K562 (cell line): Measurements from ENCODE around the gene AMPD1. TPM values are rescaled to one million over a fixed set of nuclear protein-coding genes. Genes with fewer than 3 reads are reported as not detected.
A peak's percentile ranks its signal among the peaks of the same experiment; 100 is the strongest.

Experiments used
- ARID1B ChIP-seq: fragments of 450-650 bp; IDR thresholded peaks from 2 replicates; pipeline ENCODE4 v1.6.1; 2016; ENCODE audit warnings: antibody characterized with exemption, mild to moderate bottlenecking, inconsistent platforms
- ARID3A ChIP-seq: IDR thresholded peaks from 2 replicates; pipeline ENCODE4 v1.6.1; 2012; ENCODE audit warnings: low read depth, low read length, improper control_type of control experiment, borderline replicate concordance
- CHD1 ChIP-seq: fragments of 200-600 bp; sonication (generic); IDR thresholded peaks from one replicate; pipeline ENCODE4 v1.6.1; 2012; ENCODE audit warnings: mild to moderate bottlenecking, moderate library complexity, low read length, inconsistent platforms
- DMBX1 ChIP-seq: fragments of 250-450 bp; sonication (Bioruptor Pico); IDR thresholded peaks from 2 replicates; pipeline ENCODE4 v1.8.0; 2022; ENCODE audit warnings: inconsistent platforms, mild to moderate bottlenecking, moderate library complexity, borderline replicate concordance
- GTF3C2 ChIP-seq: IDR thresholded peaks from 3 replicates; pipeline ENCODE4 v1.6.1; 2011; ENCODE audit warnings: borderline replicate concordance, mild to moderate bottlenecking, moderate library complexity; ENCODE audit not compliant: insufficient read length; ENCODE audit errors: extremely low read depth
- ILK ChIP-seq: fragments of 450-650 bp; IDR thresholded peaks from 2 replicates; pipeline ENCODE4 v1.6.1; 2016; ENCODE audit warnings: missing genetic modification characterization, low read depth, mild to moderate bottlenecking, missing compliant biosample characterization, moderate library complexity, borderline replicate concordance
- KDM1A ChIP-seq, 2 experiments: fragments of 450-650 bp; IDR thresholded peaks; 2 replicates each; pipeline ENCODE4 v1.6.1; 2016; ENCODE audit warnings: mild to moderate bottlenecking in 2 of 2
- MCM3 ChIP-seq: fragments of 450-650 bp; IDR thresholded peaks from 2 replicates; pipeline ENCODE4 v1.6.1; 2016
- MTF1 ChIP-seq: fragments of 250-450 bp; sonication (Bioruptor Pico); IDR thresholded peaks from 2 replicates; pipeline ENCODE4 v1.9.0; 2021; ENCODE audit warnings: moderate library complexity, mild to moderate bottlenecking, inconsistent platforms, borderline replicate concordance
- ZC3H8 ChIP-seq: fragments of 450-650 bp; IDR thresholded peaks from 2 replicates; pipeline ENCODE4 v1.6.1; 2017
- ZKSCAN8 ChIP-seq: fragments of 200-800 bp; sonication (Bioruptor generic); IDR thresholded peaks from 2 replicates; pipeline ENCODE4 v1.6.1; 2016; ENCODE audit warnings: missing genetic modification characterization, missing compliant biosample characterization
- polyA plus RNA-seq, 8 experiments: library from polyadenylated mRNA; depleted of rRNA in 4 of 8; stranded (reverse) in 5 of 8; unstranded in 3 of 8; fragments of >200 nt; fragmentation: Nextera tagmentation in 2 of 8; fragmentation: Illumina TruSeq in 1 of 8; extraction: Ambion mirVana in 2 of 8; extraction: Trizol in 1 of 8; gene quantifications; 2 replicates each; pipeline versions ENCODE4 v1.2.1 to v1.2.3, GENCODE V29; 2011 to 2014; ENCODE audit warnings: inconsistent platforms in 1 of 8, missing spikeins in 1 of 8
- total RNA-seq, 7 experiments: library from RNA; depleted of rRNA in 6 of 7; stranded (reverse); fragments of >200 nt in 6 of 7; fragmentation: Illumina TruSeq in 2 of 7; extraction: Trizol in 2 of 7; gene quantifications; 2 replicates each; pipeline versions ENCODE4 v1.2.1 to v1.2.3, GENCODE V29; 2011 to 2021; ENCODE audit warnings: low replicate concordance in 1 of 7
- TF ChIP-seq, protein P1 (sequence below): fragments of 150-350 bp; IDR thresholded peaks from 2 replicates; pipeline ENCODE4 v1.6.1; 2014; ENCODE audit warnings: low read depth, mild to moderate bottlenecking, low read length, borderline replicate concordance

Gene AMPD1
- total and polyA plus RNA-seq, 9 of the 15 experiments (the other 6 are each of a cell fraction or from before 2014, with no cell fraction given), result 0.04 to 0.17 TPM; not detected in 7

DNA sequence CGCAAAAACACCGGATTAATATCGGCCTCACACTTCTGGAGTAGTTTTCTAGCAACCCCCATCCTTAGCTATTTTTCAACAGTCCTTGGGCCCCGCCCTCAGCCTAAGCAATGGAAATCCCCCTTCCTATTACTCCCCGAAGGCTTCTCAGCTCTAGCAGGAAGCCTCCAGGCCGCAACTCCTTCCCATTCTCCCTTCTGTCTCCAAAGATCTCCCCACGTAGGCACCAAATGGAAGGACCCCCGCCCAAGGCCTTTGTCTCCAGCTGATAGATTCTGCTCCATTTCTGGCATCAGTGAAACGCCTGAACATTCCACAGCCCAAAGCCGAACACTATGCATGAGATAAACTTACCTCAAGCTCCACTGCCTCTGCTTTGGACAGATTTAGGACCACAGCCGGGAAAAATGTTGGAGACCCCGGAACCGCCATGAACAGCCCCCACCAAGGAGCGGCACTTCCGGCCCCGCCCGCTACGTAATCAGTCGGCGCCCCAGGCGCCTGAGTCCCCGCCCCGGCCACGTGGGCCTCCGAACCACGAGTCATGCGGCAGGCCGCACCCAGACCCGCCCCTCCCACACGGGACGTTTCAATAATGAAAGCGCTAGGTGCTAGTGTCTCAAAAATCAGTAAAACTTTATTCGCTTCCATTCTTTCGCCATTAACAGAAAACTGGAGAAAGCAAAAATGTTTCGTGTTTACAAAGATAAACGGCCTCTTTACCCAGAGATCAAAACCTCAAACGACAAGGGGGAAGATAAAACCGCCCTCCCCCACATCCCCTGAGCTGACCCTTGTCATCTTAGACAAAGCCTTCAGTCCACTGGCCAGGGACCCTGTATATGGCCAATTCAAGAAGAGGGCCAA lies 21.2 kb upstream of the AMPD1 start, which contains the start of gene NRAS (continued):
- peak; percentile 66; the same call in 1 of the 2 replicates for TF ChIP-seq ARID1B
- no peak for TF ChIP-seq MTF1 (CRISPR knock-in tag)
- peak; percentile 43 to 64; a peak in 3 of 4 replicates for TF ChIP-seq KDM1A (IDR thresholded peaks at IDR 0.05)
- no peak for TF ChIP-seq ZC3H8
- TF ChIP-seq DMBX1 (CRISPR knock-in tag), result no peak
- no peak for TF ChIP-seq CHD1
- TF ChIP-seq ZKSCAN8 (CRISPR knock-in tag), result no peak
- TF ChIP-seq ARID3A, result no peak; the same call in 1 of the 2 replicates
- TF ChIP-seq, protein P1, sequence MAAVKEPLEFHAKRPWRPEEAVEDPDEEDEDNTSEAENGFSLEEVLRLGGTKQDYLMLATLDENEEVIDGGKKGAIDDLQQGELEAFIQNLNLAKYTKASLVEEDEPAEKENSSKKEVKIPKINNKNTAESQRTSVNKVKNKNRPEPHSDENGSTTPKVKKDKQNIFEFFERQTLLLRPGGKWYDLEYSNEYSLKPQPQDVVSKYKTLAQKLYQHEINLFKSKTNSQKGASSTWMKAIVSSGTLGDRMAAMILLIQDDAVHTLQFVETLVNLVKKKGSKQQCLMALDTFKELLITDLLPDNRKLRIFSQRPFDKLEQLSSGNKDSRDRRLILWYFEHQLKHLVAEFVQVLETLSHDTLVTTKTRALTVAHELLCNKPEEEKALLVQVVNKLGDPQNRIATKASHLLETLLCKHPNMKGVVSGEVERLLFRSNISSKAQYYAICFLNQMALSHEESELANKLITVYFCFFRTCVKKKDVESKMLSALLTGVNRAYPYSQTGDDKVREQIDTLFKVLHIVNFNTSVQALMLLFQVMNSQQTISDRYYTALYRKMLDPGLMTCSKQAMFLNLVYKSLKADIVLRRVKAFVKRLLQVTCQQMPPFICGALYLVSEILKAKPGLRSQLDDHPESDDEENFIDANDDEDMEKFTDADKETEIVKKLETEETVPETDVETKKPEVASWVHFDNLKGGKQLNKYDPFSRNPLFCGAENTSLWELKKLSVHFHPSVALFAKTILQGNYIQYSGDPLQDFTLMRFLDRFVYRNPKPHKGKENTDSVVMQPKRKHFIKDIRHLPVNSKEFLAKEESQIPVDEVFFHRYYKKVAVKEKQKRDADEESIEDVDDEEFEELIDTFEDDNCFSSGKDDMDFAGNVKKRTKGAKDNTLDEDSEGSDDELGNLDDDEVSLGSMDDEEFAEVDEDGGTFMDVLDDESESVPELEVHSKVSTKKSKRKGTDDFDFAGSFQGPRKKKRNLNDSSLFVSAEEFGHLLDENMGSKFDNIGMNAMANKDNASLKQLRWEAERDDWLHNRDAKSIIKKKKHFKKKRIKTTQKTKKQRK, result no peak
- no peak for TF ChIP-seq GTF3C2
- TF ChIP-seq MCM3, result no peak
- no peak for TF ChIP-seq ILK (tag)
